Fibroblast of lung (primary cell): ENCODE measurements around the gene SREBF1. TPM values are rescaled to one million over a fixed set of nuclear protein-coding genes. Genes with fewer than 3 reads are reported as not detected.

Source experiments
- DNase-seq, 2 donors: peaks; one replicate each; pipeline versions ENCODE4 v3.0.0 to v3.0.0-alpha.2; 2010; ENCODE audit warnings: low read depth in 2 of 2
- H2AFZ ChIP-seq: 2 replicates; pipeline ENCODE4 v1.5.1; 2012; ENCODE audit warnings: low read length, control low read depth, inconsistent platforms
- H3K27ac ChIP-seq: 2 replicates; pipeline ENCODE4 v1.5.1; 2011; ENCODE audit warnings: low read length, control low read depth; ENCODE audit not compliant: insufficient read depth
- H3K27me3 ChIP-seq: 2 replicates; pipeline ENCODE4 v1.5.1; 2011; ENCODE audit warnings: mild to moderate bottlenecking, low read length; ENCODE audit not compliant: control insufficient read depth, insufficient read depth
- H3K36me3 ChIP-seq: 2 replicates; pipeline ENCODE4 v1.5.1; 2011; ENCODE audit warnings: low read length; ENCODE audit not compliant: control insufficient read depth, insufficient read depth
- H3K4me1 ChIP-seq: 2 replicates; pipeline ENCODE4 v1.5.1; 2011; ENCODE audit warnings: low read length; ENCODE audit not compliant: control insufficient read depth, insufficient read depth; ENCODE audit errors: extremely low read depth
- H3K4me2 ChIP-seq: 2 replicates; pipeline ENCODE4 v1.5.1; 2011; ENCODE audit warnings: low read length, control low read depth; ENCODE audit not compliant: insufficient read depth; ENCODE audit errors: extremely low read depth
- H3K4me3 ChIP-seq, 4 experiments: fragments of 200-600 bp in 1 of 4; sonication (generic) in 1 of 4; replicated peaks in 1 of 4; 2 replicates each; pipeline ENCODE4 v1.5.1; 2011 to 2016; ENCODE audit warnings: low read length in 4 of 4, low read depth in 3 of 4, mild to moderate bottlenecking in 3 of 4, control low read depth in 2 of 4, inconsistent platforms in 1 of 4, mixed read lengths in 1 of 4; ENCODE audit not compliant: insufficient read depth in 1 of 4; ENCODE audit errors: control extremely low read depth in 1 of 4
- H3K79me2 ChIP-seq: 2 replicates; pipeline ENCODE4 v1.5.1; 2012; ENCODE audit warnings: mild to moderate bottlenecking, low read length, inconsistent platforms; ENCODE audit not compliant: control insufficient read depth, insufficient read depth
- H3K9ac ChIP-seq: 2 replicates; pipeline ENCODE4 v1.5.1; 2011; ENCODE audit warnings: mild to moderate bottlenecking, low read length, control low read depth; ENCODE audit not compliant: insufficient read depth
- H3K9me3 ChIP-seq: 2 replicates; pipeline ENCODE4 v1.5.1; 2012; ENCODE audit warnings: low read depth, low read length; ENCODE audit not compliant: control insufficient read depth, insufficient read depth
- H4K20me1 ChIP-seq: 2 replicates; pipeline ENCODE4 v1.5.1; 2011; ENCODE audit warnings: low read length; ENCODE audit not compliant: control insufficient read depth, insufficient read depth; ENCODE audit errors: extremely low read depth
- CTCF ChIP-seq, 2 donors: IDR thresholded peaks in 1 of 2; conservative IDR thresholded peaks in 1 of 2; 1 replicate in 1 of 2; 2 replicates in 1 of 2; pipeline ENCODE4 v1.5.1; 2011 to 2012; ENCODE audit warnings: low read length in 2 of 2, control low read depth in 1 of 2, inconsistent platforms in 1 of 2, low read depth in 1 of 2, mild to moderate bottlenecking in 1 of 2
- EZH2 ChIP-seq: IDR thresholded peaks from 2 replicates; pipeline ENCODE4 v1.5.1; 2012; ENCODE audit warnings: low read length, control low read depth, mild to moderate bottlenecking; ENCODE audit errors: missing control alignments
- polyA plus RNA-seq, 2 donors: library from polyadenylated mRNA; depleted of rRNA in 1 of 2; stranded (reverse) in 1 of 2; unstranded in 1 of 2; fragments of >200 nt; gene quantifications; 2 replicates each; pipeline ENCODE4 v1.2.1, GENCODE V29; 2011 to 2012; ENCODE audit warnings: missing spikeins in 1 of 2
- total RNA-seq: library from RNA; depleted of rRNA; stranded (reverse); fragments of >200 nt; gene quantifications from 2 replicates; pipeline ENCODE4 v1.2.1, GENCODE V29; 2014

Gene SREBF1
- total and polyA plus RNA-seq, 2 donors (not counting 1 experiment from before 2014, with no cell fraction given): 29.7 to 77.6 TPM

GRCh38 chr17:17792551-17793377 lies 44.0 kb downstream of the SREBF1 start:
- Histone ChIP-seq H3K27me3 (no peaks in the 10 kb centered on the region), H3K4me3 (no peak overlapping the region), H3K9ac (no peak overlapping the region), H3K27ac (no peak overlapping the region), H4K20me1 (no peaks in the 10 kb centered on the region), H3K36me3 (peaks cover 14% of the 10 kb centered on the region), H3K4me1 (peaks cover 3% of the 10 kb centered on the region), H3K4me2 (no peak overlapping the region), H2AFZ (no peak overlapping the region), H3K9me3 (no peaks in the 10 kb centered on the region), H3K79me2 (no peaks in the 10 kb centered on the region)
- TF ChIP-seq EZH2: no peak
- no peak for TF ChIP-seq CTCF (conservative IDR thresholded peaks at IDR 0.05 in 1 of 2, IDR thresholded peaks at IDR 0.05 in 1 of 2; ENCODE audit: low read depth in 1 of 2, low read length in 2 of 2)
- peak; percentile 49 to 89 for DNase-seq

GRCh38 chr17:17792037-17792550 lies 44.7 kb downstream of the SREBF1 start:
- Histone ChIP-seq H3K27me3 (no peaks in the 10 kb centered on the region), H2AFZ (no peak overlapping the region), H3K36me3 (peaks cover 13% of the 10 kb centered on the region), H3K4me3 (no peak overlapping the region), H3K79me2 (no peaks in the 10 kb centered on the region), H3K9ac (no peak overlapping the region), H3K4me1 (peaks cover 3% of the 10 kb centered on the region), H3K4me2 (no peak overlapping the region), H4K20me1 (no peaks in the 10 kb centered on the region), H3K27ac (no peak overlapping the region), H3K9me3 (no peaks in the 10 kb centered on the region)
- DNase-seq: no peak
- no peak for TF ChIP-seq EZH2
- TF ChIP-seq CTCF (conservative IDR thresholded peaks at IDR 0.05 in 1 of 2, IDR thresholded peaks at IDR 0.05 in 1 of 2; ENCODE audit: low read depth in 1 of 2, low read length in 2 of 2): no peak

GRCh38 chr17:17790637-17791464 lies 45.9 kb downstream of the SREBF1 start:
- no peak overlapping the region for H3K27ac ChIP-seq
- TF ChIP-seq EZH2: no peak
- TF ChIP-seq CTCF (conservative IDR thresholded peaks at IDR 0.05 in 1 of 2, IDR thresholded peaks at IDR 0.05 in 1 of 2; ENCODE audit: low read depth in 1 of 2, low read length in 2 of 2): no peak
- peaks cover 3% of the 10 kb centered on the region for H3K4me1 ChIP-seq
- H4K20me1 ChIP-seq: no peaks in the 10 kb centered on the region
- no peaks in the 10 kb centered on the region for H3K9me3 ChIP-seq
- no peaks in the 10 kb centered on the region for H3K27me3 ChIP-seq
- no peak overlapping the region for H3K9ac ChIP-seq
- DNase-seq: no peak
- H3K4me3 ChIP-seq: no peak overlapping the region
- H3K36me3 ChIP-seq: peaks cover 10% of the 10 kb centered on the region
- no peak overlapping the region for H3K4me2 ChIP-seq
- no peaks in the 10 kb centered on the region for H3K79me2 ChIP-seq
- H2AFZ ChIP-seq: no peak overlapping the region
